ENCODE data around the gene ZC3HAV1. TPM values are rescaled to one million over a fixed set of nuclear protein-coding genes. Genes with fewer than 3 reads are reported as not detected.

Gene ZC3HAV1
- total and polyA plus RNA-seq, 10 of the 15 experiments (the other 5 are each of a cell fraction or from before 2014, with no cell fraction given), result 18.5 to 55.3 (median 44.7) TPM

- no peak for TF ChIP-seq ZNF592 (IDR thresholded peaks at IDR 0.05)
- TF ChIP-seq ZBED1 (IDR thresholded peaks at IDR 0.05; ENCODE audit: borderline replicate concordance), result no peak
- no peak for TF ChIP-seq NRF1 (conservative IDR thresholded peaks at IDR 0.05; ENCODE audit: low read depth, low read length)
Observed at GRCh38 chr7:139036901-139037300, 72.6 kb downstream of the ZC3HAV1 start (continued).

- ChIA-PET CTCF (interaction anchor here (1.5 to 8.0 kb wide), 3 partner anchors 9 to 39 kb away, joined by 5 to 42 read pairs (median 7); no protein-coding TSS in a partner anchor), RAD21 (ENCODE audit: unreplicated experiment) (no interaction called here), POLR2A (interaction anchor here (0.5 to 0.6 kb wide), 3 partner anchors 308 to 411 kb away, joined by 3 to 6 read pairs (median 3); no protein-coding TSS in a partner anchor), SMC1A (ENCODE audit: uncharacterized antibody, unreplicated experiment) (interaction anchor here (1.4 kb wide), 1 partner anchor 149 kb away, joined by 3 read pairs; no protein-coding TSS in a partner anchor)
- BruUV-seq (replicated peaks), result no TSS peak
- DNase-seq (ENCODE audit: low read depth, low spot score) (no peak), ATAC-seq (peak; percentile 92), FAIRE-seq (peak; percentile 38)
- peaks cover 0 to 11% of the 10 kb centered on the region in 2 experiments; a peak in 2 of 4 replicates for H3K36me3 ChIP-seq (ENCODE audit: control insufficient read depth in 2 of 2, insufficient read depth in 2 of 2, low read length in 1 of 2)
- H3K27me3 ChIP-seq (replicated peaks in 1 of 2; ENCODE audit: control insufficient read depth in 2 of 2, insufficient read depth in 2 of 2, low read length in 1 of 2), result no peaks in the 10 kb centered on the region
- peak within 1 kb of the TSS; percentile 78 for H3K4me3 ChIP-seq
- in situ Hi-C loops (cut with MboI) (no loop called here), intact Hi-C loops (cut with micrococcal nuclease; ENCODE audit: unreplicated experiment) (no loop called here)
- 4% methylated on average over 48 of the region's 82 CpGs for WGBS (ENCODE audit: insufficient coverage, insufficient replicate concordance, low lambda C conversion rate, missing lambda C conversion rate)
- H2AFZ ChIP-seq (ENCODE audit: control insufficient read depth, low read depth, low read length), result peak within 1 kb of the TSS; percentile 92
- no peaks in the 10 kb centered on the region; the same call in 1 of the 2 replicates for H3K4me1 ChIP-seq (ENCODE audit: control insufficient read depth, insufficient read depth, low read length)
- H3K79me2 ChIP-seq (ENCODE audit: control insufficient read depth, insufficient read depth, low read length), result peaks cover 22% of the 10 kb centered on the region
- no peaks in the 10 kb centered on the region for H3K9me3 ChIP-seq (replicated peaks; ENCODE audit: control insufficient read depth, insufficient read depth, low read length)
- H3K9ac ChIP-seq (ENCODE audit: control insufficient read depth, insufficient read depth, low read length), result peak within 1 kb of the TSS; percentile 83
- H3K4me2 ChIP-seq (ENCODE audit: control insufficient read depth, insufficient read depth), result peak within 1 kb of the TSS; percentile 90
- H4K20me1 ChIP-seq (ENCODE audit: control insufficient read depth, insufficient read depth), result no peaks in the 10 kb centered on the region
- peak within 1 kb of the TSS; percentile 78 for H3K27ac ChIP-seq (ENCODE audit: control insufficient read depth, insufficient read depth)
- TF ChIP-seq IKZF2 (IDR thresholded peaks at IDR 0.05) (no peak), STAT3 (IDR thresholded peaks at IDR 0.05; ENCODE audit: low read depth, low read length) (no peak), GATAD2B (conservative IDR thresholded peaks at IDR 0.05; ENCODE audit: low read depth) (peak; percentile 95), POLR2A (IDR thresholded peaks at IDR 0.05; ENCODE audit: low read depth, low read length) (peak; percentile 95), SMAD5 (IDR thresholded peaks at IDR 0.05; ENCODE audit: low read depth) (peak; percentile 65; the same call in 1 of the 2 replicates), PAX8 (IDR thresholded peaks at IDR 0.05) (no peak), BHLHE40 (IDR thresholded peaks at IDR 0.05; ENCODE audit: borderline replicate concordance in 1 of 2, low read depth in 2 of 2, low read length in 1 of 2) (peak; percentile 26 to 73; a peak in 2 of 4 replicates), SMARCA5 (IDR thresholded peaks at IDR 0.05) (peak; percentile 64; the same call in 1 of the 2 replicates), ASH2L (IDR thresholded peaks at IDR 0.05; ENCODE audit: borderline replicate concordance, low read depth) (no peak), IKZF1 (conservative IDR thresholded peaks at IDR 0.05) (peak; percentile 83), FOXK2 (IDR thresholded peaks at IDR 0.05) (no peak), POLR2AphosphoS2 (IDR thresholded peaks at IDR 0.05; ENCODE audit: low read depth, low read length) (no peak), RB1 (IDR thresholded peaks at IDR 0.05; ENCODE audit: borderline replicate concordance) (0 out of 2 replicates have a peak, but pooled peaks have one; percentile 39), HSF1 (IDR thresholded peaks at IDR 0.05; ENCODE audit: low read depth, low read length) (no peak), BMI1 (IDR thresholded peaks at IDR 0.05; ENCODE audit: borderline replicate concordance) (no peak)
Observed at GRCh38 chr7:139035586-139036353, 73.8 kb downstream of the ZC3HAV1 start, which contains the start of gene ZC3HAV1L. ZC3HAV1L (minus strand) TSS chr7:139036042; CDS start chr7:139036017, 25 bp downstream.

Measured in GM12878 (cell line).